Activated CD4-positive, CD25-positive, alpha-beta regulatory T cell treated with anti-CD3 and anti-CD28 coated beads, Interleukin-2, amount 50 U/mL, for 24 hours (primary cell): ENCODE results near the gene COL18A1.
"Not testable (repeated sequence)": the region's sequence is repeated elsewhere in the genome, so short reads cannot be mapped to it uniquely, and the experiment has no call there.

Source experiments
- ATAC-seq, 2 donors: fragments of 150-1000 bp; cut with Tn5 transposase; one replicate each; pipeline ENCODE4 v1.10.0; 2021; ENCODE audit warnings: mild to moderate bottlenecking in 1 of 2, moderate library complexity in 1 of 2

Gene COL18A1

GRCh38 chr21:45525153-45525909 is 120.4 kb downstream of the COL18A1 start:
- no peak for ATAC-seq

DNA sequence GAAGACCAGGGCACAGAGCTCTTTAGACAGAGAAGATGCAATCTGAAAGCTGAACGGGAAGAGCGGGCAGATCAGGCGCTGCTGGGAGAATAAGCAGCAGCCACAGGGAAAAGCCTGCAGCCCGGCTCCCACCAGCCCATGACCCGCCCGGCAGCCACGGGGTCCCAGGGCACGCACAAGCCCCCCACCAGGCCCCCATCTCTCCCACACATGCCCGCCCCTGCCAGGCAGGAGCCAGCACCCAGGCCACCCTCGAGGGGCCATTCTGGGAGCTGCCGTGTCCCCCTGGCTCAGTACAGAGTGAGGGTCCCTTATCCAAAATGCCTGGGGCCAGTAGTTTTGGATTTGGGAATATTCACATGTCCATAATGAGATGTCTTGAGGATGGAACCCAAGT is 120.9 kb downstream of the COL18A1 start:
- ATAC-seq = no peak

GRCh38 chr21:45527151-45527999 is 122.4 kb downstream of the COL18A1 start:
- not testable (repeated sequence) for ATAC-seq

- ATAC-seq = no peak
Observed at GRCh38 chr21:45528028-45528705, 123.2 kb downstream of the COL18A1 start.

- no peak for ATAC-seq
Observed at GRCh38 chr21:45528981-45529784, 124.2 kb downstream of the COL18A1 start.

GRCh38 chr21:45529785-45530422 is 124.9 kb downstream of the COL18A1 start:
- ATAC-seq = no peak

GRCh38 chr21:45530423-45531113 is 125.6 kb downstream of the COL18A1 start:
- ATAC-seq = no peak

- not testable (repeated sequence) for ATAC-seq
Observed at GRCh38 chr21:45531114-45531392, 126.1 kb downstream of the COL18A1 start.

DNA sequence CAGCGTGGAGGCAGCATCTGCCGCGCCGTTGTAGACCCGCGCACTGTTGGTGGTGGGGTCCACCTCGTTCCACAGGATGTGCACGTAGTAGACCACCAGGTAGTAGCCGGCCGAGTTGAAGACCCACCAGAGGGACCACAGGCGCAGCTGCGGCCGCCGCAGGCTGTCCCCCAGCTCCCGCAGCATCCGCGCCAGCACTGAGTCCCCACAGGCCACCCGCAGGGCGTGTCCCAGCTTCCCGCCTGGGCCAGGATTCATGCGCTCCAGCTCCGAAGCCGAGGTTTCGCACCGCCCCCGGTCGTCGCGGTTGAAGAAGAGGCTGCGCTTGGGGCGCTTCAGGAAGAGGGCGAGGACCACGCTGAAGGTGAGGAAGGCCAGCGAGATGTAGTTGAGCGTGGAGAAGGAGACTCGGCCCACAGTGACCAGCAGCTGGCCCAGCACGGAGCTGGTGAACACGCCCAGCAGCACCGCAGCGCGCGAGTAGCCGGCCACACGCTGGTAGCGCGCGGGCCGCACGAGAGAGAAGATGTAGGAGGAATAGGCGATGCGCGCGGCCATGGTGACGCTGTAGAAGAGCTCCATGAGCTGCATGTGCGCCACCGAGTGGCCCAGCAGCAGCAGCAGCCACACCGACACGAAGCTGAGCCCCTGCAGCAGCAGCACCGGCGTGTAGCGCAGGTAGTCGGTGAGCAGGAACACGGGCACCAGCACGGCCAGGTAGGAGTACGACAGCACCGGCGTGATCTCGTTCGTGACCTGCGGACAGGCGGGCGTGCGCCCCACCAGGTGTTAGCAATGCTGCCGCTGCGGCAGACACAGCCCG is 126.6 kb downstream of the COL18A1 start:
- no peak for ATAC-seq

GRCh38 chr21:45532826-45533360 is 127.9 kb downstream of the COL18A1 start:
- no peak for ATAC-seq

DNA sequence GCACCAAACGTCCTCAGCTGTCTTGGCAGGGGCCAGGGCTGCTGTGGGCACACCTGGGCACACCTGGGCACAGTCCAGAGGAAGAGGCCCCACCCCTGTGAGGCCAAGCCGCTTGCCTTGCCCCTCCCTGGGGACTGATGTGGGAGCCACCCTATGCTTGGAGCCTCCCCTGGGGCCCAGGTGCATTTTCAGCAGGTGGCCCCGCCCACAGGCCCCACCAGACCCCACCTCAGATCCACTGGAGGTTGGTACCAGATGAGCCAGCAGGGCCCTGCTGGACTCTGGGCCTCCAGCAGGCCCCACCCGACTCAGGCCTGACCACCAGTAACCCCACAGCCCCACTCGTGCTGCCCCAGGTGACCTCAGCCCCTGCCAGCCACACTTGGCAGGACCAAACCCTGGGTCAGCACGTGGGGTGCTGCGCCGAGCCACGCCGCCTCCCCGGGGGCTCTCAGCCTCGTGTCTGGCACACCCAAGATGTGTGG is 128.4 kb downstream of the COL18A1 start:
- ATAC-seq = no peak

DNA sequence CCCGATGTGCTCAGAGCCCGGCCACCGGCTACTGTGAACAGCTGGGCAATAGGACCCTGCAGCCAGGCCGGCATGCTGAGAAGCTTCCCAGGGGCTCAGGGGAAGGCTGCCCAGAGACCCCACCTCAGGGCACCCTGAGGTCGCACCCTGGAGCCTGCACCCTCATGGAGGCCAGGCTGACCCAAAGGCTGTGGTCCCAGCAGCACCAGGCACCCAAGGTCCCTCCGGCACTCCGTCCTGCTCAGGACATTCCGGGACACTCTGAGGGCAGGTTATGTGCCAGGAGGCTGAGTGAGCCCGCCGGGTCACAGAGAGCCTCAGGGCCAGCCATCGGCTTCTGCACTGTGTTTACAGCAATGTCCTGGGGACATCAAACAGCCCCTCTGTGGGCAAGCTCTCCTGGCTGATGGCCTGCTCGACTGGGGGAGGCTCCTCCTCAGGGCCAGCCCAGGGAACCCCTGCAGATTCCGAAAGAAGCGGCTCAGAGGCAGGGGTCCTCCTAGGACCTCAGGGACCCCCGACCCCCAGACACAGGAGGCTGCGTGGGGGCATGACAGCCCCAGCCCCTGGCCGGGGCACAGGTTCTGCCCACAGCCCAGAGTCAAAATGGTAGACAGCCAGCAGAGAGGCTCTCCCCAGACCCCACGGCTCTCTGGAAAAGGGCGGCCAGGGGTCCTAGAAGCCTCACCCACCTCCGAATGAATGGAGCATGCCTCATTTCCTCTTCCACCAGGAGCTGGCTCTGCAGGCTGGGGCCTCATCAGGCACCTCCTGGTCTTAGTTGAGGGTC is 129.1 kb downstream of the COL18A1 start:
- ATAC-seq = no peak

- no peak for ATAC-seq
Observed at GRCh38 chr21:45534636-45535331, 129.8 kb downstream of the COL18A1 start.

- ATAC-seq = no peak
Observed at GRCh38 chr21:45535341-45536081, 130.5 kb downstream of the COL18A1 start.

GRCh38 chr21:45536301-45537081 is 131.5 kb downstream of the COL18A1 start:
- no peak for ATAC-seq

- ATAC-seq = no peak
Observed at GRCh38 chr21:45537111-45537745, 132.3 kb downstream of the COL18A1 start.
